ENCODE results near the gene USP7. TPM values are rescaled to one million over a fixed set of nuclear protein-coding genes. Genes with fewer than 3 reads are reported as not detected.

The USP7 gene
- total and polyA plus RNA-seq, 10 of the 15 experiments (the other 5 are each of a cell fraction or from before 2014, with no cell fraction given), result 16.2 to 133 (median 60.5) TPM

DNA sequence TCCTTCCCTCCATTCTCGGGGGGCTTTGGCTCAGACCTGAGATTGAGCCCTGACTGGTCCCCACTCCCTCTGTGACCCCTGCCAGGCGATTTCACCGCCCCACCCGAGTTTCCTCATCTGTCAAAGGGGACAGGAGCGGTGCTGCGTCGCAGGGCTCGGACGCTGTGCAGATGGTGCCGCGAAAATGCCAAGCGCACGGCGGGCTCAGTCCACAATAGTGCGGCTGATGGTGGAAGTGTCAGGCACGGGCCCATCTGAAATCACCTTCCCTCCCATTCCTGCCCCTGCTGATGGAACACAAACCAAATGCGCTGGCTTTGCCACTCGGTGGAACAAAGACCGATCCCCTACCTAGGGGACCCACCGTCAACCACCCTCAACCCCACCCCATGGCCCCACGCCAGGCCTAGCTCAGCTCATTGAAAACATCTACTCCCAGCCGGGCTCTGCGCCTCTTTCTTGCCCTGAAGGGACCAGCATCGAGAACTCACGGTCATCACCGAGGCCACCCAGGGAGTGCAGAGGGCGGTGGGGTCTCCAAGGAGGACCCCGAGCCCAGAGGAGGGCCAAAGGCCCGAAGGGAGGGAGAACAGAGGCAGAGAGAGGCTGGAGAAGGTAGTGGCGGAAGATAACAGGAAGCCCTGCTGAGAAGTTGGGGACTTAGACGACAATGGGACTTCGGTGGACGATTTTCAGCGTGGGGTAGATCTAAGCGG, 96.3 kb downstream of the USP7 start (continued):
- TF ChIP-seq ZNF622 (IDR thresholded peaks at IDR 0.05) (no peak), HDAC2 (IDR thresholded peaks at IDR 0.05) (no peak), ATF3 (IDR thresholded peaks at IDR 0.05; ENCODE audit: borderline replicate concordance, extremely low read depth, low read depth, low read length) (no peak), SMAD5 (IDR thresholded peaks at IDR 0.05; ENCODE audit: low read depth) (no peak)
- TF ChIP-seq, protein P1, sequence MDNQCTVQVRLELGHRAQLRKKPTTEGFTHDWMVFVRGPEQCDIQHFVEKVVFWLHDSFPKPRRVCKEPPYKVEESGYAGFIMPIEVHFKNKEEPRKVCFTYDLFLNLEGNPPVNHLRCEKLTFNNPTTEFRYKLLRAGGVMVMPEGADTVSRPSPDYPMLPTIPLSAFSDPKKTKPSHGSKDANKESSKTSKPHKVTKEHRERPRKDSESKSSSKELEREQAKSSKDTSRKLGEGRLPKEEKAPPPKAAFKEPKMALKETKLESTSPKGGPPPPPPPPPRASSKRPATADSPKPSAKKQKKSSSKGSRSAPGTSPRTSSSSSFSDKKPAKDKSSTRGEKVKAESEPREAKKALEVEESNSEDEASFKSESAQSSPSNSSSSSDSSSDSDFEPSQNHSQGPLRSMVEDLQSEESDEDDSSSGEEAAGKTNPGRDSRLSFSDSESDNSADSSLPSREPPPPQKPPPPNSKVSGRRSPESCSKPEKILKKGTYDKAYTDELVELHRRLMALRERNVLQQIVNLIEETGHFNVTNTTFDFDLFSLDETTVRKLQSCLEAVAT (IDR thresholded peaks at IDR 0.05), result peak; percentile 26; the same call in 1 of the 2 replicates

GRCh38 chr16:8866884-8867215, 96.9 kb downstream of the USP7 start:
- Histone ChIP-seq H3K4me2 (ENCODE audit: control insufficient read depth, insufficient read depth) (peak overlapping the region; percentile 94), H3K4me3 (peak overlapping the region; percentile 95), H3K4me1 (ENCODE audit: control insufficient read depth, insufficient read depth, low read length) (peaks cover 29% of the 10 kb centered on the region), H3K9ac (ENCODE audit: control insufficient read depth, insufficient read depth, low read length) (peak overlapping the region; percentile 95), H3K79me2 (ENCODE audit: control insufficient read depth, insufficient read depth, low read length) (peaks cover 62% of the 10 kb centered on the region), H3K36me3 (ENCODE audit: control insufficient read depth in 2 of 2, insufficient read depth in 2 of 2, low read length in 1 of 2) (peaks cover 3 to 13% of the 10 kb centered on the region in 2 experiments; a peak in 2 of 4 replicates), H3K9me3 (replicated peaks; ENCODE audit: control insufficient read depth, insufficient read depth, low read length) (no peaks in the 10 kb centered on the region; the same call in 2 of the 3 replicates), H2AFZ (ENCODE audit: control insufficient read depth, low read depth, low read length) (no peak overlapping the region), H4K20me1 (ENCODE audit: control insufficient read depth, insufficient read depth) (peaks cover 3% of the 10 kb centered on the region; the same call in 1 of the 2 replicates), H3K27me3 (replicated peaks in 1 of 2; ENCODE audit: control insufficient read depth in 2 of 2, insufficient read depth in 2 of 2, low read length in 1 of 2) (no peaks in the 10 kb centered on the region), H3K27ac (ENCODE audit: control insufficient read depth, insufficient read depth) (peak overlapping the region; percentile 90; the same call in 1 of the 2 replicates)
- RAD21 ChIA-PET (ENCODE audit: unreplicated experiment), result interaction anchor here (0.5 to 3.1 kb wide), 2 partner anchors 25 to 1957 kb away, joined by 3 to 26 read pairs; no protein-coding TSS in a partner anchor
- BruUV-seq (replicated peaks), result no TSS peak
- CTCF ChIA-PET, result interaction anchor here (3.1 kb wide), 1 partner anchor 13 kb away, joined by 30 read pairs; no protein-coding TSS in a partner anchor
- SMC1A ChIA-PET (ENCODE audit: uncharacterized antibody, unreplicated experiment), result no interaction called here
- FAIRE-seq (no peak), DNase-seq (ENCODE audit: low read depth, low spot score) (no peak), ATAC-seq (no peak)
- intact Hi-C loops (cut with micrococcal nuclease; ENCODE audit: unreplicated experiment) (no loop called here), in situ Hi-C loops (cut with MboI) (no loop called here)
- TF ChIP-seq PAX5 (IDR thresholded peaks at IDR 0.05; ENCODE audit: borderline replicate concordance, low read depth, low read length) (no peak), NR2F1 (conservative IDR thresholded peaks at IDR 0.05) (no peak), SIN3A (IDR thresholded peaks at IDR 0.05; ENCODE audit: low read depth, low read length) (no peak), RELA (IDR thresholded peaks at IDR 0.05; ENCODE audit: borderline replicate concordance, partially characterized antibody) (no peak), POLR2AphosphoS5 (IDR thresholded peaks at IDR 0.05; ENCODE audit: low read length) (no peak), NKRF (conservative IDR thresholded peaks at IDR 0.05) (no peak), LARP7 (IDR thresholded peaks at IDR 0.05) (no peak), RAD21 (IDR thresholded peaks at IDR 0.05; ENCODE audit: insufficient read depth, low read depth, low read length) (no peak), ATF7 (IDR thresholded peaks at IDR 0.05; ENCODE audit: low read depth) (no peak), GATAD2B (conservative IDR thresholded peaks at IDR 0.05; ENCODE audit: low read depth) (no peak), RAD51 (IDR thresholded peaks at IDR 0.05) (no peak), ZNF622 (IDR thresholded peaks at IDR 0.05) (no peak)
- POLR2A ChIA-PET, result interaction anchor here (0.7 to 1.3 kb wide), 2 partner anchors 11 to 70 kb away, joined by 4 to 5 read pairs; partner anchors contain the start of gene TMEM186
- 59% methylated on average over 13 of the region's 16 CpGs for WGBS (ENCODE audit: insufficient coverage, insufficient replicate concordance, low lambda C conversion rate, missing lambda C conversion rate)

All from GM12878 (cell line).